GM21723 (cell line): ENCODE measurements around the gene TMEM129.

ENCODE experiments used
- ATAC-seq: cut with Tn5 transposase; IDR thresholded peaks from one replicate; pipeline ENCODE4 v1.9.1; 2021; ENCODE audit warnings: mild to moderate bottlenecking, moderate library complexity; ENCODE audit not compliant: unreplicated experiment

The TMEM129 gene

GRCh38 chr4:1758306-1759121 lies 37.4 kb upstream of the TMEM129 start:
- no peak for ATAC-seq

GRCh38 chr4:1757836-1758235 lies 36.7 kb upstream of the TMEM129 start:
- ATAC-seq = no peak

DNA sequence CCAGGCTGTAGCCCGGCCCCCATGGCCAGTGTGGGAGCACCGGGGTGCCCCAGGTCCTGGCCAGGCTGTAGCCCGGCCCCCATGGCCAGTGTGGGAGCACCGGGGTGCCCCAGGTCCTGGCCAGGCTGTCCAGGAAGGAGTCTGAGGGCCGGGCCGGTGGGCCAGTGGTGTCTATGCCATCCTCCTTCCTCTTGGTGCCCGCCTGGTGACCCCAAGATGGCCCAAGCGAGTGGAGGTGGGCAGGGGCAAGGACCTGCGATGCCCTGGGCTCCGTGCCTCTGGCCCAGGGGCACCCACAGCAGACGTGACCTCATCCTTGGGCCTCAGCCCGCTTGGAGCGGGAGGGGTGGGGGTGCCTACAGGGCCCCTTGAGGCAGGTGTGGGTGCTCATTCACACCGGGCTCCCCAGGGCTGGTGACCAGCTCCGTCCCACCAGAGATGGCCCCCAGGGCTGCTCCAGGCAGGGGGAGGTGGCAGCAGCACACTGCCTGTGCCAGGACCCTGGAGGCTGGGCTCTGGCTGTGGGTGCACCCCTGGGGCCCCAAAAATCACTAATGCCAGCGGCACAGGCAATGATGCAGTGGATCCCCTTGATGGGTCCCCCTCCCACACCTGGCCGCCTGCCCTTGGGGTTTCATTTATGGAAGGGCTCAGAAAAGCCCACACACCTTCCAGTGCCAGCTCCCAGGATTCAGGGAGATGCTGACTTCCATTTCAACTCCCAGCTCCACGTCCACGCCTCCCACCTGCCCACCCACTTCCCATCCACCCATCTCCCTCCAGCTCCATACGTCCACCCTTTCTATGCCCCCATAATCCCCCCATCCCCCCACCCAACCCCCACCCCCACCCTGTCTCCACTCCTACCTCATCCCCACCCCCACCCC lies 36.0 kb upstream of the TMEM129 start:
- ATAC-seq = no peak

DNA sequence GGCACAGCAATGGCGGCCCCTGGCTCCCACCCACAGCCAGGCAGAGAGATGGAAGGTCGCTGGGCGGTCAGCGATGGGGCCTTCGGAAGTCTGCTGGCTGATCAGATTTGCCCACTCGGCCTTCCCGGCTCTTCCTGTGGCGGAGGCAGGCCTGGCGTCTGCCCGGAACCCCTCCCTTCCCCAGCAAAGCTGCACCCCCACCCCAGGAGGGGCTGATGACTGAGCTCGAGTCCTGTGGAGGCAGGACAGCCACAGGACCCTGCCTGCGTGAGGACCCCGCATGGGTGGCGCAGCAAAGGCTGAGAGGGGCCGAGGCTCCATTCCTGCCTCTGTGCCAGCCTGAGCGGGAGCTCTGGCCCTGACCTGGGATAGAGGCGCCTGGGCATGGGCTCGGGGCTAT lies 35.0 kb upstream of the TMEM129 start:
- ATAC-seq = no peak

GRCh38 chr4:1755297-1755696 lies 34.2 kb upstream of the TMEM129 start:
- no peak for ATAC-seq

DNA sequence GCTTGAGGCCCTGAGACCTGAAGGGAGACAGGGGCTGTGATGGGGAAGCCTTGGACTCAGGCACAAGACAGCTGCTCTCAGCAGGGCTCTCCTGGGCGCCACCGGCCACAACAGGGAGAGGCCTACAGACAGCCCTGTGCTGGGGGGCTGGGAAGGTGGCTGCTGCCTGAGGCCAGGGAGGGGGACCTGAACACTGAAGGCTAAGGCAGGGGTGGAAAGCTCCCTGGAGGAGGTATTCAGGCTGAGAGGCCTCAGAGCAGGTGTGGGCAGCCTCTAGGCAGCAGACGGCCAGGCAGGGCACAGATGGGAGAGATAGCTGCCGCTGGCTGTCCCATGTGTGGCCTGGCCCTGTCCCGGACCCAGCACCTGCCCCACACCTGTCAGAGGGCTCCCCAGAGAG lies 33.2 kb upstream of the TMEM129 start:
- ATAC-seq = no peak

- no peak for ATAC-seq
Measured at GRCh38 chr4:1753697-1754311, 32.7 kb upstream of the TMEM129 start.

GRCh38 chr4:1753294-1753696 lies 32.2 kb upstream of the TMEM129 start:
- ATAC-seq = no peak

DNA sequence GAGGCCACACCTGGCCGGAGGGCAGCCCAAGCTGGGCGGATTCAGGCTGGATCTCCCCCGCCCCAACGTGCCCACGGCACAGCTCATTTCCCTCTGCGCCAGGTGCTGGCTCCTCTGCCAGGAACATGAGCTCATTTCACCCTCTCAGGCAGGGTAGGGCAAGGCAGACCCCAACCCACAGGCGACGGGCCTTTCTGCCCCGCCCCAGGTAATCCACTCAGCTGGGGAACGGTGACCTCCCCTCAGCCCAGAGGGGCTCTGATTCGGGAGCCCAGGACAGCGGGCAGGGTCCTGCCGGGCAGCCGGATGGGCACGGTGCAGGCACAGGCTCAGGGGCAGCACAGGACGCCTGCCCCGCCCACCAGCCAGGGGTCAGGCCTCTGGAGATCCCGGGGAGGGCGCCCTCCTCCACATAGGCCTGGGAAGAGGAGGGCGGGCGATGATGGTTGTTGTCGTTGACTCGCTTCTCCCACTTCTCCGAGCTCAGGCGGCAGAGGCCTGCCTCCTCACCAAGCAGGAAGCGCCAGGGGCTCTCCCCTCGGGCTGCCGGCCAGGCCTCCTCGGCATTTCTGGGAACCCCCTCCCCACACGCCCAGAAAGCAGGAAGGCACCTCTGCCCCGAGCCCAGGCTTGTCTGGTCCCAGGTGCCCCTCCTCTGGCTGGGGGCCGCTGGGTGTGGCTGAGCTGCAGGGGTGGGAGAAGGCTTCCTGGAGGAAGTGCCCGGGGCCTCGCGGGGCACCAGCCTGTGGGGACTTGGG lies 31.3 kb upstream of the TMEM129 start:
- ATAC-seq = no peak

- ATAC-seq = no peak
Measured at GRCh38 chr4:1751919-1752283, 30.8 kb upstream of the TMEM129 start.

DNA sequence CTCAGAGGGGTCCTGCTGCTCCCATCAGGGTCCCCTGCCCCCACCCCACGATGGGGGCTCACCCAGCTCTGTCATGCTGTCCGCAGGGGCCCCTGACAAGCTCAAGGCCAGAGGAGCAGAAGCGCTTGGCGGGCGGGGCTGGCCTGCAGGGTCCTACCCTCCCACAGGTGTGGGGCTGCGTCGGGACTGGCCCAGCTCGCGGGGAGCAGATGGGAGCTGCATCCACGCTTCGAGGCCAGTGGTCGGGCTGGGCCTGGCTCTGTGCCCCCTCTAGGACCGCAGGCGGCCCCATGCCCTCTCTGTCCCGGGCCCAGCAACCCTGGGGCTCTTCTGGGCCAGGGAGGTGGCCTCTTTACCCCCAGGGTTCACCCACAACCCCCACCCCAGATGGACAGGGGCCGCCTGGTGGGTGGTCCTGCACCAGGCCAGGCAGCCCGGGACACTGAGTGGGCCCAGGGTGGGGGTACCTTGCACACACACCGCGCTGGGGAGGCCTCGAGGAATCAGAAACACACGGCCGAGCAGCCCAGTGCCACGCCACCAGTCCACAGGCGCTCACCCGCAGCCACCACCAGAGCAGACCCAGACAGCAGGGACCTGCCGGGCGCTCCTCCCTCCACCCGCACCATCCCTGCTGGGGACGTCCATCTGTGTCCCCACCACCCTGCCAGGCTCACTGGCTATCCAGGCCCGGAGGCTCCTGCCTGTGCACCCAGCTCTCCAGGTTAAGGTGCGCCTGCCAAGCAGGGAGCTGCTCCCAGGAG lies 30.2 kb upstream of the TMEM129 start:
- ATAC-seq = no peak

GRCh38 chr4:1750381-1751154 lies 29.4 kb upstream of the TMEM129 start:
- ATAC-seq = no peak

DNA sequence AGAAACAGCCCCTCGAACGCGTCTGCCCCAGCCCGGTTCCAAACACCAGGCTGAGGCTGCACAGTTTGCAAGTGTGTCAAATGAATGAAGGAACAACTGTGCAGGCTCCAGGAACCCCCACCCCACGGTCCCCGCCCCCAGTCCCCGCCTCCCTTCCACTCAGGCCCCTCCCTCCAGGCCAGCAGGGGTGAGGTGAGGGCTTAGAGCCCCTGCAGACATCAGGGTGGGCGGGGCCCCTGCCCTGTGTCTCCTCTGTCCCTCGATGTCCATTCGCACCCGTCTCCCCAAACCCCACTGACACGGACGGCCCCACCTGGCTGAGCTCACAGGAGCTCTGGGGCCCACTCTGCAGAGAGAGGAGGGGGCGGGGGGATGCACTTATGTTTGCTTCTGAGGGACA lies 28.7 kb upstream of the TMEM129 start:
- no peak for ATAC-seq

- ATAC-seq = no peak
Measured at GRCh38 chr4:1749370-1749769, 28.2 kb upstream of the TMEM129 start.

GRCh38 chr4:1748465-1748995 lies 27.4 kb upstream of the TMEM129 start:
- ATAC-seq = no peak

- no peak for ATAC-seq
Measured at GRCh38 chr4:1747603-1747967, 26.5 kb upstream of the TMEM129 start.

- no peak for ATAC-seq
Measured at GRCh38 chr4:1746919-1747602, 25.9 kb upstream of the TMEM129 start.

GRCh38 chr4:1746265-1746691 lies 25.2 kb upstream of the TMEM129 start:
- ATAC-seq = peak; percentile 53

- ATAC-seq = no peak
Measured at GRCh38 chr4:1745697-1746096, 24.6 kb upstream of the TMEM129 start.
